ENCODE measurements around the gene NDST3.

DNA sequence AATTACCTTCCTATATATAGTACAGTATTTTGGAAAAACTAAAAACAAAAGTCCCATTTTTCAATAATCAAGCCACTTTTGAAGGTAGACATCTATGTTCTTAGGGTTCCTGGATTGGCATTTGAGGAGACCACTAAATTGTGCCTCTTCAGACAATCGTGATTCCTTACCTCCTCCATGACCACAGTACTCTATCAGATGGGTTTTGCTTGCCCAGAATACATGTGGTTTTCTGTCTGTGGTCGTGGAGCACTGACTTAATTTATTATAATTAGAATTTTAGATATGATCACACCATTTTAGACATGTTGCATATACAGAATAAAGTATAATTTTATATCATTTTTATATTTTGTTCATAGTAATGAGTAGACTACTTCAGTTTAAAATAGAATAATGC, 67.9 kb downstream of the NDST3 start:
- TF ChIP-seq, protein P1, sequence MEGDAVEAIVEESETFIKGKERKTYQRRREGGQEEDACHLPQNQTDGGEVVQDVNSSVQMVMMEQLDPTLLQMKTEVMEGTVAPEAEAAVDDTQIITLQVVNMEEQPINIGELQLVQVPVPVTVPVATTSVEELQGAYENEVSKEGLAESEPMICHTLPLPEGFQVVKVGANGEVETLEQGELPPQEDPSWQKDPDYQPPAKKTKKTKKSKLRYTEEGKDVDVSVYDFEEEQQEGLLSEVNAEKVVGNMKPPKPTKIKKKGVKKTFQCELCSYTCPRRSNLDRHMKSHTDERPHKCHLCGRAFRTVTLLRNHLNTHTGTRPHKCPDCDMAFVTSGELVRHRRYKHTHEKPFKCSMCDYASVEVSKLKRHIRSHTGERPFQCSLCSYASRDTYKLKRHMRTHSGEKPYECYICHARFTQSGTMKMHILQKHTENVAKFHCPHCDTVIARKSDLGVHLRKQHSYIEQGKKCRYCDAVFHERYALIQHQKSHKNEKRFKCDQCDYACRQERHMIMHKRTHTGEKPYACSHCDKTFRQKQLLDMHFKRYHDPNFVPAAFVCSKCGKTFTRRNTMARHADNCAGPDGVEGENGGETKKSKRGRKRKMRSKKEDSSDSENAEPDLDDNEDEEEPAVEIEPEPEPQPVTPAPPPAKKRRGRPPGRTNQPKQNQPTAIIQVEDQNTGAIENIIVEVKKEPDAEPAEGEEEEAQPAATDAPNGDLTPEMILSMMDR (IDR thresholded peaks at IDR 0.05) = no peak
- TF ChIP-seq POLR2A (IDR thresholded peaks at IDR 0.05) = no peak
